Liver (tissue), 3 donors: ENCODE data around the gene GTF2IRD1.

Experiments
- EGR1 ChIP-seq, 2 donors: IDR thresholded peaks; 2 replicates each; pipeline ENCODE4 v1.6.1; 2016 to 2018; ENCODE audit warnings: antibody characterized with exemption in 2 of 2, low read depth in 2 of 2
- FOXA1 ChIP-seq: IDR thresholded peaks from 2 replicates; pipeline ENCODE4 v1.6.1; 2016; ENCODE audit warnings: antibody characterized with exemption
- JUND ChIP-seq, 2 donors: IDR thresholded peaks; 2 replicates each; pipeline ENCODE4 v1.6.1; 2016; ENCODE audit warnings: antibody characterized with exemption in 2 of 2
- MAX ChIP-seq: IDR thresholded peaks from 2 replicates; pipeline ENCODE4 v1.6.1; 2016; ENCODE audit warnings: antibody characterized with exemption
- NR2F2 ChIP-seq: IDR thresholded peaks from 2 replicates; pipeline ENCODE4 v1.6.1; 2016; ENCODE audit warnings: antibody characterized with exemption
- RAD21 ChIP-seq, 2 donors: IDR thresholded peaks; 2 replicates each; pipeline ENCODE4 v1.6.1; 2016; ENCODE audit warnings: antibody characterized with exemption in 2 of 2, mild to moderate bottlenecking in 2 of 2
- RXRA ChIP-seq, 2 donors: IDR thresholded peaks; 2 replicates each; pipeline ENCODE4 v1.6.1; 2017 to 2018; ENCODE audit warnings: antibody characterized with exemption in 2 of 2, mild to moderate bottlenecking in 1 of 2
- SP1 ChIP-seq: IDR thresholded peaks from 2 replicates; pipeline ENCODE4 v1.6.1; 2018; ENCODE audit warnings: antibody characterized with exemption, mild to moderate bottlenecking
- TAF1 ChIP-seq: conservative IDR thresholded peaks from 2 replicates; pipeline ENCODE4 v1.6.1; 2016; ENCODE audit warnings: antibody characterized with exemption, mild to moderate bottlenecking
- YY1 ChIP-seq: IDR thresholded peaks from 2 replicates; pipeline ENCODE4 v1.6.1; 2016; ENCODE audit warnings: antibody characterized with exemption, mild to moderate bottlenecking
- TF ChIP-seq, protein P1 (sequence below): IDR thresholded peaks from 2 replicates; pipeline ENCODE4 v1.6.1; 2016; ENCODE audit warnings: antibody characterized with exemption
- TF ChIP-seq, protein P2 (sequence below): fragments of 150-350 bp; IDR thresholded peaks from 2 replicates; pipeline ENCODE4 v1.5.1; 2017; ENCODE audit warnings: improper control_type of control experiment, low read depth, low read length; ENCODE audit not compliant: missing input control
- TF ChIP-seq, protein P3 (sequence below): IDR thresholded peaks from 2 replicates; pipeline ENCODE4 v1.6.1; 2016; ENCODE audit warnings: antibody characterized with exemption, mild to moderate bottlenecking
- TF ChIP-seq, protein P4 (sequence below): IDR thresholded peaks from 2 replicates; pipeline ENCODE4 v1.6.1; 2016; ENCODE audit warnings: antibody characterized with exemption
- donor health status: healthy.
- donor health status: healthy.

- no peak for TF ChIP-seq TAF1
- TF ChIP-seq, protein P1, sequence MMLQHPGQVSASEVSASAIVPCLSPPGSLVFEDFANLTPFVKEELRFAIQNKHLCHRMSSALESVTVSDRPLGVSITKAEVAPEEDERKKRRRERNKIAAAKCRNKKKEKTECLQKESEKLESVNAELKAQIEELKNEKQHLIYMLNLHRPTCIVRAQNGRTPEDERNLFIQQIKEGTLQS, result no peak
- no peak for TF ChIP-seq YY1
- TF ChIP-seq, protein P2, sequence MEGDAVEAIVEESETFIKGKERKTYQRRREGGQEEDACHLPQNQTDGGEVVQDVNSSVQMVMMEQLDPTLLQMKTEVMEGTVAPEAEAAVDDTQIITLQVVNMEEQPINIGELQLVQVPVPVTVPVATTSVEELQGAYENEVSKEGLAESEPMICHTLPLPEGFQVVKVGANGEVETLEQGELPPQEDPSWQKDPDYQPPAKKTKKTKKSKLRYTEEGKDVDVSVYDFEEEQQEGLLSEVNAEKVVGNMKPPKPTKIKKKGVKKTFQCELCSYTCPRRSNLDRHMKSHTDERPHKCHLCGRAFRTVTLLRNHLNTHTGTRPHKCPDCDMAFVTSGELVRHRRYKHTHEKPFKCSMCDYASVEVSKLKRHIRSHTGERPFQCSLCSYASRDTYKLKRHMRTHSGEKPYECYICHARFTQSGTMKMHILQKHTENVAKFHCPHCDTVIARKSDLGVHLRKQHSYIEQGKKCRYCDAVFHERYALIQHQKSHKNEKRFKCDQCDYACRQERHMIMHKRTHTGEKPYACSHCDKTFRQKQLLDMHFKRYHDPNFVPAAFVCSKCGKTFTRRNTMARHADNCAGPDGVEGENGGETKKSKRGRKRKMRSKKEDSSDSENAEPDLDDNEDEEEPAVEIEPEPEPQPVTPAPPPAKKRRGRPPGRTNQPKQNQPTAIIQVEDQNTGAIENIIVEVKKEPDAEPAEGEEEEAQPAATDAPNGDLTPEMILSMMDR, result no peak
- no peak for TF ChIP-seq EGR1 (IDR thresholded peaks at IDR 0.05; ENCODE audit: low read depth in 2 of 2)
- TF ChIP-seq, protein P3, sequence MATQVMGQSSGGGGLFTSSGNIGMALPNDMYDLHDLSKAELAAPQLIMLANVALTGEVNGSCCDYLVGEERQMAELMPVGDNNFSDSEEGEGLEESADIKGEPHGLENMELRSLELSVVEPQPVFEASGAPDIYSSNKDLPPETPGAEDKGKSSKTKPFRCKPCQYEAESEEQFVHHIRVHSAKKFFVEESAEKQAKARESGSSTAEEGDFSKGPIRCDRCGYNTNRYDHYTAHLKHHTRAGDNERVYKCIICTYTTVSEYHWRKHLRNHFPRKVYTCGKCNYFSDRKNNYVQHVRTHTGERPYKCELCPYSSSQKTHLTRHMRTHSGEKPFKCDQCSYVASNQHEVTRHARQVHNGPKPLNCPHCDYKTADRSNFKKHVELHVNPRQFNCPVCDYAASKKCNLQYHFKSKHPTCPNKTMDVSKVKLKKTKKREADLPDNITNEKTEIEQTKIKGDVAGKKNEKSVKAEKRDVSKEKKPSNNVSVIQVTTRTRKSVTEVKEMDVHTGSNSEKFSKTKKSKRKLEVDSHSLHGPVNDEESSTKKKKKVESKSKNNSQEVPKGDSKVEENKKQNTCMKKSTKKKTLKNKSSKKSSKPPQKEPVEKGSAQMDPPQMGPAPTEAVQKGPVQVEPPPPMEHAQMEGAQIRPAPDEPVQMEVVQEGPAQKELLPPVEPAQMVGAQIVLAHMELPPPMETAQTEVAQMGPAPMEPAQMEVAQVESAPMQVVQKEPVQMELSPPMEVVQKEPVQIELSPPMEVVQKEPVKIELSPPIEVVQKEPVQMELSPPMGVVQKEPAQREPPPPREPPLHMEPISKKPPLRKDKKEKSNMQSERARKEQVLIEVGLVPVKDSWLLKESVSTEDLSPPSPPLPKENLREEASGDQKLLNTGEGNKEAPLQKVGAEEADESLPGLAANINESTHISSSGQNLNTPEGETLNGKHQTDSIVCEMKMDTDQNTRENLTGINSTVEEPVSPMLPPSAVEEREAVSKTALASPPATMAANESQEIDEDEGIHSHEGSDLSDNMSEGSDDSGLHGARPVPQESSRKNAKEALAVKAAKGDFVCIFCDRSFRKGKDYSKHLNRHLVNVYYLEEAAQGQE, result no peak
- TF ChIP-seq RXRA (IDR thresholded peaks at IDR 0.05), result no peak
- no peak for TF ChIP-seq MAX
- TF ChIP-seq JUND (IDR thresholded peaks at IDR 0.05), result no peak
- TF ChIP-seq NR2F2, result no peak
- TF ChIP-seq RAD21 (IDR thresholded peaks at IDR 0.05), result no peak
- TF ChIP-seq FOXA1, result no peak
- no peak for TF ChIP-seq SP1
- TF ChIP-seq, protein P4, sequence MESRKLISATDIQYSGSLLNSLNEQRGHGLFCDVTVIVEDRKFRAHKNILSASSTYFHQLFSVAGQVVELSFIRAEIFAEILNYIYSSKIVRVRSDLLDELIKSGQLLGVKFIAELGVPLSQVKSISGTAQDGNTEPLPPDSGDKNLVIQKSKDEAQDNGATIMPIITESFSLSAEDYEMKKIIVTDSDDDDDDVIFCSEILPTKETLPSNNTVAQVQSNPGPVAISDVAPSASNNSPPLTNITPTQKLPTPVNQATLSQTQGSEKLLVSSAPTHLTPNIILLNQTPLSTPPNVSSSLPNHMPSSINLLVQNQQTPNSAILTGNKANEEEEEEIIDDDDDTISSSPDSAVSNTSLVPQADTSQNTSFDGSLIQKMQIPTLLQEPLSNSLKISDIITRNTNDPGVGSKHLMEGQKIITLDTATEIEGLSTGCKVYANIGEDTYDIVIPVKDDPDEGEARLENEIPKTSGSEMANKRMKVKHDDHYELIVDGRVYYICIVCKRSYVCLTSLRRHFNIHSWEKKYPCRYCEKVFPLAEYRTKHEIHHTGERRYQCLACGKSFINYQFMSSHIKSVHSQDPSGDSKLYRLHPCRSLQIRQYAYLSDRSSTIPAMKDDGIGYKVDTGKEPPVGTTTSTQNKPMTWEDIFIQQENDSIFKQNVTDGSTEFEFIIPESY, result no peak
Observed at GRCh38 chr7:74441801-74442200, 11.9 kb upstream of the GTF2IRD1 start.
